GM21528 (cell line): ENCODE results near the gene TNP1.

Source experiments
- ATAC-seq: cut with Tn5 transposase; IDR thresholded peaks from one replicate; pipeline ENCODE4 v1.9.1; 2021; ENCODE audit warnings: mild to moderate bottlenecking, moderate library complexity; ENCODE audit not compliant: unreplicated experiment, low FRiP score

Gene TNP1

GRCh38 chr2:216877085-216877484 is 17.2 kb upstream of the TNP1 start:
- ATAC-seq: no peak

- no peak for ATAC-seq
Measured at GRCh38 chr2:216875862-216876261, 16.0 kb upstream of the TNP1 start.

DNA sequence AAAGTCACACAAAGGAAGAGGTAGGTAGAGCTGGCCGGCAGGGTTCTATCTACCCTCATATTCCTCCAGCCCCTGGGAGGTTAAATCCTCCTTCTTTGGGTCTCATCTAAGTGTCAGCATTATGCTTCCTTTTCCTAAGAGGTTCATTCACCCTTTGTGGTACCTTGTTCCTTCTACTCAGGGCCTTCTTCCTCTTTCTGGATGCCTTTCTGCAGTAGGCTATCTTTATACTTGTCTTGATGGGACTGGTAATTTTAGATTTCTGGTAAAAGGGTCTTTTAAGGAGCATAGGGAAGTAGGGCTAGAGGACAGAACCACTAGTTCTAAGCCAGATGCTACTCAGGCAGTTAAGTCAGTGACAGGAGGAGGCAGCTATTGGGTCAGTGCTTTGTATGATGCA is 13.7 kb upstream of the TNP1 start:
- ATAC-seq: no peak

- ATAC-seq: no peak
Measured at GRCh38 chr2:216872624-216873023, 12.8 kb upstream of the TNP1 start.

GRCh38 chr2:216872040-216872439 is 12.2 kb upstream of the TNP1 start:
- ATAC-seq: no peak

- ATAC-seq: no peak
Measured at GRCh38 chr2:216871333-216871934, 11.6 kb upstream of the TNP1 start.

GRCh38 chr2:216870508-216871332 is 10.9 kb upstream of the TNP1 start:
- no peak for ATAC-seq

GRCh38 chr2:216866515-216867095 is 6.7 kb upstream of the TNP1 start:
- no peak for ATAC-seq

- no peak for ATAC-seq
Measured at GRCh38 chr2:216865658-216866057, 5.8 kb upstream of the TNP1 start.

DNA sequence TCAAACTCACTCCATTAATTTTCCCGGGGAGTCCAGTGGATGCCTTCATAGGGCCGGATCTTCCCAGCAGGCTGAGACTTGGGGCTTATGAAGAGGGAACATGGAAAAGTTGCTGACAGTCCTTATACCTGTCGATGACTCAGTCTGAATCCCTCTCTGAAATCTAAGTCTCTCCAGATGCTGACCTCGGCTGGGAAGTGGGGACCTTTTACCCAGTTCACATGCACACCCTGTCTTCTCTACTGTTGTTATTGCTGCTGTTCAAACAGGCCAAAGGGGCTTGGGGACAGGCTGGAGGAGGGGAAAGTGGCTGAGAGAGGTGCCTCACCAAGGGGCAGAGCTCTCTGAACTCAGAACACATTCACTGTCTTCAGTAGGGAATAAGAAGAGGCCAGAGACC is 4.1 kb upstream of the TNP1 start:
- ATAC-seq: no peak

GRCh38 chr2:216862628-216863398 is 2.9 kb upstream of the TNP1 start:
- no peak for ATAC-seq

GRCh38 chr2:216860426-216861137 is 718 bp upstream of the TNP1 start:
- no peak for ATAC-seq

GRCh38 chr2:216858312-216858711 is 1.6 kb downstream of the TNP1 start:
- no peak for ATAC-seq

GRCh38 chr2:216857131-216857550 is 2.7 kb downstream of the TNP1 start:
- no peak for ATAC-seq

- ATAC-seq: no peak
Measured at GRCh38 chr2:216856406-216857065, 3.3 kb downstream of the TNP1 start.

DNA sequence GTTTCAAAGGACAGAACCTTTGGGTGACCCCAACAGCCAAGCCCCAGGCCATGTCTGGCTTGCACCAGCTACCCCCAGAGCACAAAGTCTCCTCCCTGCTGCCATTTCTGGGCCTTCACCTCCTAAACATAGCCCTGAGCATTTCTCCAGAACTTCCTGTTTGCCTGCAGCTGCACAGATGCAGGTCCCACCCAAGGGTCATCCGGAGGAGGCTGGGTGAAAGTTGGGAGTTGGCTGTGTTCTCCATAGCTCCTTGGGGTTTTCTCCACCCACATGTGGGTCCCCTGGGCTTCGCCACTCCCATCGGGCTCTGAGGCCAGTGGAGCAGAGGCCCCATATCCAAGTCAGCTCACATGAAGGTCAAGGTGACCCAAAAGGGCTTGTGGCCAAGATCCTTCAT is 4.3 kb downstream of the TNP1 start:
- ATAC-seq: no peak

- no peak for ATAC-seq
Measured at GRCh38 chr2:216855079-216855478, 4.8 kb downstream of the TNP1 start.

DNA sequence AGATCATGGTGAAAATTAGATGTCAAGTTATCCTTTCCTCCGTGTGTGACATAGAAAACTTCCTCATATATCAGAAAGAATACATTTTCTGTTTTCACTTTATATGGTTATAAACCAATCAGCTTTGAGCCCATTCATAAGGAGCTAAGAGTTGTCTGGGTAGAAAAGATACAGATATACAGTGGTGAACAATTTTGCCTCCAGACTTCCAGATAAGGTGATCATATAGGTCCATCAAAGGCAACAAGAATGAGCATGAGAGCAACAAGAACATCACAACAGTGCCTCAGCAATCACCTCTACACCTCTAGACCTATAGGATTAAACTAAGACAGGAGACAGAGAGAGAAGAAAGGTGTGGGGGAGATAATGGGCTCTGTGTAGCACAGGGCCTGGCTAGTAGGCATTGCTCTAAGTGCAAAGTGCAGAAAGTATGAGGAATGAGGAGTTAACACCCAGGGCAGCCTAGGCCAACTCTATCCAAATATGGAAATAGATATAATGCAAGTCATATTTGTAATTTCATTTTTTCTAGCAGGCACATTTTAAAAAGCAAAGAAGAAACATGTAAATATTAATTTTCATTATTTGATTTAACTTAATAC is 8.3 kb downstream of the TNP1 start:
- no peak for ATAC-seq

DNA sequence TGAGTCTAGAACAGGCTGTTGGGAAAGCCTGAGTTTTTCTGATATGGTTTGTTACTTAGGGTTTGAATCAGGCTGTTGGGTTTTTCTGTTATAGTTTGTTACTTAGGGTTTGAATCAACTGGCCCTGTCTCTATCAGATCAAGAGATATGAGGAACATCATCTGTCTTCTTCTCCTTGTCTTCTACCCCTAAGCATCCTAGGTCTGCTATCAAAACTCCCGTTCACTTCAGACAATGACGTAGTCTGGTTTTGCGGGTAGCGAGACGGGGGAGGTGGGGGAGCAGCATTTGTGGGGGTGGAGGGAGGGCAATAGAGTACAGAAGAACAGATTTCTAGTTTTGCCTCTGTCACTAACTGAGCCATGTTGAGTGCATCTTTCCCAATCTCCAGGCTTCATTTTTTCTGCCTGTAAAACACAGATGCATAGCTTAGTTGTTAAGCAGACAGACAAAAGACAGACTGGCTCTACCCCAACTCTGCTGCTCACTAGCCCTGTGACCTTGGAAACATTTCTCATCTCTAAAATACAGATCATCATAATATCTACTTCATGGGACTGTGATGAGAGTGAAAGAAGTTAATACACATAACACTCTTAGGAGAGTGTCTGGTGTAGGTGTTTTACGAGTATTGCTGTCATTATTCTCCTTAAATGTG is 9.1 kb downstream of the TNP1 start:
- no peak for ATAC-seq
